Left lung (tissue), 10 donors: ENCODE measurements around the gene PSAPL1. TPM values are rescaled to one million over a fixed set of nuclear protein-coding genes. Genes with fewer than 3 reads are reported as not detected.

Experiments used
- ATAC-seq: fragments of 200-7000 bp; cut with Tn5 transposase; one replicate; pipeline ENCODE4 v1.9.1; 2020; ENCODE audit warnings: moderate library complexity
- DNase-seq, 4 donors: peaks; one replicate each; pipeline ENCODE4 v3.0.0-alpha.2; 2013 to 2020
- H3K27ac ChIP-seq, 2 donors: fragments of 200-600 bp; sonication (generic) in 1 of 2; one replicate each; pipeline versions ENCODE4 v1.5.0 to v1.8.0; 2020 to 2021
- H3K27me3 ChIP-seq, 2 donors: fragments of 200-600 bp; sonication (generic) in 1 of 2; one replicate each; pipeline versions ENCODE4 v1.5.0 to v1.8.0; 2020 to 2021
- H3K36me3 ChIP-seq, 2 donors: fragments of 200-600 bp; sonication (generic) in 1 of 2; one replicate each; pipeline versions ENCODE4 v1.5.0 to v1.8.0; 2020 to 2021
- H3K4me1 ChIP-seq, 2 donors: fragments of 200-600 bp; one replicate each; pipeline ENCODE4 v1.8.0; 2021
- H3K4me3 ChIP-seq, 2 donors: fragments of 200-600 bp; sonication (generic) in 1 of 2; one replicate each; pipeline versions ENCODE4 v1.5.0 to v1.8.0; 2020 to 2021; ENCODE audit warnings: mild to moderate bottlenecking in 1 of 2
- H3K9me3 ChIP-seq, 2 donors: fragments of 200-600 bp; sonication (generic) in 1 of 2; one replicate each; pipeline versions ENCODE4 v1.5.0 to v1.8.0; 2020 to 2021
- intact Hi-C, 2 donors: fragments of 100-400 bp; cut with DNase I; formaldehyde crosslinking; loops; one replicate each; pipeline versions ENCODE4 v1.11.2 to v1.14.2; 2022
- polyA plus RNA-seq, 6 donors: library from polyadenylated mRNA; unstranded; fragments of 120-200 nt; gene quantifications; one replicate each; pipeline ENCODE4 v1.2.1, GENCODE V29; 2013; ENCODE audit not compliant: insufficient read length in 6 of 6
- total RNA-seq, 2 donors: library from RNA; stranded (reverse); fragmentation: NEBNext Ultra II Directional; extraction: Animal tissue kit (Norgen Biotek cat#: 25700); gene quantifications; one replicate each; pipeline ENCODE4 v1.2.1, GENCODE V29; 2021
- TF ChIP-seq, protein P1 (sequence below), 2 donors: fragments of 200-600 bp; sonication (generic) in 1 of 2; IDR thresholded peaks; one replicate each; pipeline versions ENCODE4 v1.5.0 to v1.8.0; 2021; ENCODE audit warnings: antibody characterized with exemption in 2 of 2
- donor health status: DM: no; HTN: yes; CAD: no.
- donor health status: DM: no; HTN: no; CAD: no.

PSAPL1 gene
- total and polyA plus RNA-seq, 8 donors: 0.03 to 0.10 (median 0.06) TPM

DNA sequence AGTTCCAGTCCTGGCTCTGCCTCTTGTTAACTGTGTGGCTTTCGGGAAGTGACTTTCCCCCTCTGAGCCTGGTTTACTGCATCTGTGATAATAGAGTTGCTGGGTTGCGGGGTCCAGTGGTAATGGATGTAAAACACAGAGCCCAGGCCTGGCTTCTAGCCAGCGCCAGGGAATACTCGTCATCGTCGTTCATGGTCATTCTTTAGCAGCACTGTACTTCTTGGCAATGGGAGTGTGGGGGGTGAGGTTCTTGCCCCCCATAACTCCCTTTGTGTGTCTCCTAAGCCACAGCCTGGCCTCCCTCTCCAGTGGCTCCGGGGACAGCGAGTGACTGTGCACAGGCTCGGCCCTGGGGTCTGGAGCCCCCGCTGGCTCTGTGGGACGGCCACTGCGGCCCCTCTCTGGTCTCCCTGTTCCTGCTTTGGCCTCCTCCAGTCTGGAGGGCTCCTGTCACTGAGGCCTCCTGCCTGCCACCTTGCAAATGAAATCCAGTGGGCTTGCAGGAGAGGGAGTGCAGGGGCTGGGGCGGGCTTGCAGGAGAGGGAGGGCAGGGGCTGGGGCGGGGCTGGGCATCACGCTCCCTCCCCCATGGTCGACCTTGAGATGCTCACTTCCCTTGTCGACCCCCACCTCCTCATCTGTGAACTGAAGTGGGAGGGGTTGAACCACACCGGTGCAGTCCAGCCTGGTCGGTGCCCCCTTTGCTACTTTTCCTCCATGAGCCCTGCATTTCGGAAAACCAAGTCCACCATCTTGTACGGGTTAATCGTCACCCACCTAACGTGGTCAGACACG lies 13.2 kb downstream of the PSAPL1 start:
- TF ChIP-seq, protein P1, sequence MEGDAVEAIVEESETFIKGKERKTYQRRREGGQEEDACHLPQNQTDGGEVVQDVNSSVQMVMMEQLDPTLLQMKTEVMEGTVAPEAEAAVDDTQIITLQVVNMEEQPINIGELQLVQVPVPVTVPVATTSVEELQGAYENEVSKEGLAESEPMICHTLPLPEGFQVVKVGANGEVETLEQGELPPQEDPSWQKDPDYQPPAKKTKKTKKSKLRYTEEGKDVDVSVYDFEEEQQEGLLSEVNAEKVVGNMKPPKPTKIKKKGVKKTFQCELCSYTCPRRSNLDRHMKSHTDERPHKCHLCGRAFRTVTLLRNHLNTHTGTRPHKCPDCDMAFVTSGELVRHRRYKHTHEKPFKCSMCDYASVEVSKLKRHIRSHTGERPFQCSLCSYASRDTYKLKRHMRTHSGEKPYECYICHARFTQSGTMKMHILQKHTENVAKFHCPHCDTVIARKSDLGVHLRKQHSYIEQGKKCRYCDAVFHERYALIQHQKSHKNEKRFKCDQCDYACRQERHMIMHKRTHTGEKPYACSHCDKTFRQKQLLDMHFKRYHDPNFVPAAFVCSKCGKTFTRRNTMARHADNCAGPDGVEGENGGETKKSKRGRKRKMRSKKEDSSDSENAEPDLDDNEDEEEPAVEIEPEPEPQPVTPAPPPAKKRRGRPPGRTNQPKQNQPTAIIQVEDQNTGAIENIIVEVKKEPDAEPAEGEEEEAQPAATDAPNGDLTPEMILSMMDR (IDR thresholded peaks at IDR 0.05): no peak
- Histone ChIP-seq H3K27me3 (no peaks in the 10 kb centered on the region), H3K4me3 (no peak overlapping the region), H3K4me1 (no peaks in the 10 kb centered on the region), H3K27ac (no peak overlapping the region), H3K9me3 (peaks cover 0 to 5% of the 10 kb centered on the region in 2 donors), H3K36me3 (no peaks in the 10 kb centered on the region)
- ATAC-seq: no peak
- intact Hi-C loops: no loop called here
- DNase-seq: peak in 2 of 4 donors; percentile 14 to 62

DNA sequence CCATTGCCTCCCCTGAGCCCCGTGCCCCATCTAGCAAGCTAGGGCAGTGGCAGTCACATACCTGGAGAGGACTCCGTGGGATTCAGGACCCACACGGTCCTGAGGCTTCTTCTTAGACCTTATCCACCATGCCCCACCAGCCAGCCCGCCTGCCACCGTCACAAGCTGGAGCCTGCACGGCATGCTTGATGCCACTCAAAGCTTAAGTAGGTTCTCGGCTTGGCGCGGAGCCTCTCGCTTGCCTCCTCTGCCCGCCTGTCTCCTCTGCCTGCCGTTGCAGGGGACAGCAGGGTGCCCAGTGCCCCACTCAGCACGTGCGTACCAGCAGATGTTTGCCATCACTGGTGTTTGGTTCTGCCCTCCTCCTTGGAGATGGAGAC lies 14.1 kb downstream of the PSAPL1 start:
- intact Hi-C loops: no loop called here
- no peak overlapping the region for H3K27ac ChIP-seq
- DNase-seq: peak in 2 of 4 donors; percentile 53 to 83
- peaks cover 0 to 5% of the 10 kb centered on the region in 2 donors for H3K9me3 ChIP-seq
- ATAC-seq: peak; percentile 87
- no peaks in the 10 kb centered on the region for H3K36me3 ChIP-seq
- H3K4me1 ChIP-seq: no peaks in the 10 kb centered on the region
- H3K4me3 ChIP-seq: no peak overlapping the region
- H3K27me3 ChIP-seq: no peaks in the 10 kb centered on the region
- TF ChIP-seq, protein P1 (IDR thresholded peaks at IDR 0.05): no peak

DNA sequence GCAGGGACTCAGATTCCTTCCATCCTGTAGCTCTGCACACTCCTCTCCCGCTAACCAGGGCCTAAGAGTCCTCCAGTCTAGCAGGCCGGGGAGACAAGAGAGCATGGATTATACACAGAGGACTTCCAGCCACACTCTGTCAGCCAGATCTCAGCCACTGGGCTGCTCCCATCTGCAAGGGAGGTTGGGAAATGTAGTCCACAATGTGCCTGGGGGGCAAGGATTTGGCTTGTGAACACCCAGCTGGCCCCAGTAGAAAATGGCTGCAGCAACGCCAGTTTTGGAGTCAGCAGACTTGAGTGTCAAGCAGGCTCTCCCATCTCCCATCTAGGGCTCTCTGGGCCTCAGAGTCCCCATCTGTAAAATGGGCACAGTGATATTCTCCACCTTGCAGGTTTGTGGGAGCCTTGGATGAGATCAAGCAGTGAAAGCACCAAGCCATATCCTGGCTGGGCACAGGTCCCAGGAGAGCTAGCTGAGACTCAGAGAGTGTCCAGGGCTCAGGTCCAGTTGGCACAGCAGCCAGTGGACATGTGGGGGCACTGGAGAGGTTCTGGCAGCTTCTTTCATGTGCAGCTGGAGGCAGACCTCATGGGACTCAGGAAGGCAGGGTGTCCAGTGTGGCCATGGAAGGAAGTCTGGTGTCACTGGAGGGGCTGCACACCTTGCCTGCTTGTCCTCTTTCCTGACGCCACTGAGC lies 14.6 kb downstream of the PSAPL1 start:
- Histone ChIP-seq H3K4me3 (no peak overlapping the region), H3K27me3 (peaks cover 0 to under 1% of the 10 kb centered on the region in 2 donors), H3K36me3 (no peaks in the 10 kb centered on the region), H3K27ac (no peak overlapping the region), H3K9me3 (peaks cover 0 to 5% of the 10 kb centered on the region in 2 donors), H3K4me1 (no peaks in the 10 kb centered on the region)
- ATAC-seq: no peak
- DNase-seq: peak in 1 of 4 donors; percentile 21
- TF ChIP-seq, protein P1 (IDR thresholded peaks at IDR 0.05): no peak
- intact Hi-C loops: no loop called here

DNA sequence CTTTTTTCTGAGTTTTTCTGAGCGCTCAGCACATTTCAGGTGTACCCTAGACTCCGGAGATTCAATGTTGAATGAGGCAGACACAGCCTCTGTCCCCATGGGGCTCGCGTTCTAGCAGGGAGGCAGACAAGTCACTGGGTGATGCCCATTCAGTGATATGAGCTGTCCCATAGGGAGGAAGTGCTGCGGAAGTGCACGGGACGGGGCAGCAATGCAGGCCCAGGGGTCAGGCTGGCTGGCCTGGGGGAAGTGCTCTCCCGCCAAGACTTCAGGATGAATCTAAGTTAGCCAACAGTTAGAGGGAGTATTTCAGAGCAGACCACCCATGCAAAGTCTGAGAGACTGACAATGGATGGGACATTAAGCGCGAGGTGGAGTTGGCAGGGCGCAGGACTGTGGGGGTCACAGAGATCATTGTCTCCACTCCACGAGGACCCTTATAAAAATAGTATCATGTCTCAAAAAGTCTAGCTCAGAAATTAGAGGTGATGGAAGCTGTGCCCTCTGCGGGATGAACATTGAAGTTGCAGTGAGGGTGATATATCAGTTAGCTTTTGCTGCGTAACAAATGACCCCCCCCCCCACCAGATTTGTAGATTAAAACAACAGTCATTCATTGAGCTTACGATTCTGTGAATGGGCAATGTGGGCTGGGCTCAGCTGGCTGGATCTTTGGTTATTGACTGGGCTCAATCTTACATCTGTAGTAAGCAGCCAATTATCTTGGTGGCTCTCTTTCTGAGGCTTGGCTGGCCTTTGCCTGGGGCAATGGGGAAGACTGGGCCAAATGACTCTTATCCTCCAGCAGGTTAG lies 16.4 kb downstream of the PSAPL1 start:
- intact Hi-C loops: no loop called here
- ATAC-seq: no peak

More for the DNA sequence above, 16.4 kb downstream of the PSAPL1 start:
- H3K4me3 ChIP-seq: no peak overlapping the region
- peaks cover 0 to 5% of the 10 kb centered on the region in 2 donors for H3K9me3 ChIP-seq
- H3K4me1 ChIP-seq: no peaks in the 10 kb centered on the region
- H3K36me3 ChIP-seq: no peaks in the 10 kb centered on the region
- TF ChIP-seq, protein P1 (IDR thresholded peaks at IDR 0.05): no peak
- DNase-seq: peak in 1 of 4 donors; percentile 4
- peaks cover 0 to 11% of the 10 kb centered on the region in 2 donors for H3K27me3 ChIP-seq
- no peak overlapping the region for H3K27ac ChIP-seq
